A673 (cell line): ENCODE data around the gene IGSF11. TPM values are rescaled to one million over a fixed set of nuclear protein-coding genes. Genes with fewer than 3 reads are reported as not detected.

Source experiments
- BruUV-seq: library from RNA; stranded (reverse); fragments of 400-500 nt; replicated peaks from 2 replicates; lab custom pipeline; 2021; lab: Mats Ljungman, UMichigan
- CTCF ChIA-PET: fragments of 300-600 bp; sonication (Branson Sonifier 250); formaldehyde crosslinking; loops from one replicate; lab custom pipeline; 2022; ENCODE audit warnings: antibody characterized with exemption; lab: Charles Lee
- POLR2A ChIA-PET: fragments of 300-600 bp; sonication (Branson Sonifier 250); formaldehyde crosslinking; loops from one replicate; lab custom pipeline; 2022; ENCODE audit warnings: antibody characterized with exemption; ENCODE audit not compliant: low non-redundant PET; lab: Charles Lee
- DNase-seq: peaks from one replicate; pipeline ENCODE4 v3.0.0-alpha.2; 2015; ENCODE audit warnings: low spot score
- H3K27ac ChIP-seq: fragments of 200-600 bp; sonication (generic); 2 replicates; pipeline ENCODE4 v1.5.1; 2016; ENCODE audit warnings: mixed run types, low read depth, mild to moderate bottlenecking, mixed read lengths, antibody characterized with exemption, low read length; ENCODE audit not compliant: poor library complexity, severe bottlenecking
- H3K27me3 ChIP-seq: fragments of 200-600 bp; sonication (generic); replicated peaks from 2 replicates; pipeline ENCODE4 v1.6.1; 2017; ENCODE audit warnings: mixed run types, low read depth, mild to moderate bottlenecking, mixed read lengths, antibody characterized with exemption, low read length; ENCODE audit not compliant: insufficient read depth, poor library complexity
- H3K36me3 ChIP-seq: fragments of 200-600 bp; sonication (generic); 2 replicates; pipeline ENCODE4 v1.6.1; 2016; ENCODE audit warnings: mixed run types, mild to moderate bottlenecking, mixed read lengths, antibody characterized with exemption, low read length; ENCODE audit not compliant: insufficient read depth, poor library complexity, severe bottlenecking
- H3K4me1 ChIP-seq: fragments of 200-600 bp; sonication (generic); 2 replicates; pipeline ENCODE4 v1.6.1; 2017; ENCODE audit warnings: mixed run types, mild to moderate bottlenecking, mixed read lengths, antibody characterized with exemption, low read length; ENCODE audit not compliant: insufficient read depth, poor library complexity, severe bottlenecking
- H3K4me3 ChIP-seq: fragments of 200-600 bp; sonication (generic); 2 replicates; pipeline ENCODE4 v1.5.1; 2016; ENCODE audit warnings: low read depth, mixed run types, mild to moderate bottlenecking, mixed read lengths, low read length; ENCODE audit not compliant: poor library complexity, severe bottlenecking
- H3K9me3 ChIP-seq: fragments of 200-600 bp; sonication (generic); 2 replicates; pipeline ENCODE4 v1.6.1; 2016; ENCODE audit warnings: mixed run types, low read depth, mild to moderate bottlenecking, mixed read lengths, antibody characterized with exemption, low read length; ENCODE audit not compliant: poor library complexity, severe bottlenecking
- CTCF ChIP-seq: fragments of 300-800, 200-600 bp; sonication (generic); conservative IDR thresholded peaks from 2 replicates; pipeline ENCODE4 v1.5.1; 2017; ENCODE audit warnings: low read depth, mild to moderate bottlenecking, antibody characterized with exemption, low read length, moderate library complexity, mixed read lengths
- EZH2 ChIP-seq: fragments of 200-600 bp; sonication (generic); IDR thresholded peaks from 2 replicates; pipeline ENCODE4 v1.6.1; 2017; ENCODE audit warnings: borderline replicate concordance, low read depth, mild to moderate bottlenecking, mixed read lengths, antibody characterized with exemption, low read length; ENCODE audit not compliant: poor library complexity, severe bottlenecking
- intact Hi-C: fragments of 100-400 bp; cut with micrococcal nuclease; formaldehyde crosslinking; loops from one replicate; pipeline ENCODE4 v1.10.0; 2022; ENCODE audit not compliant: unreplicated experiment
- total RNA-seq: library from RNA; stranded (reverse); gene quantifications from 2 replicates; pipeline ENCODE4 v1.2.3, GENCODE V29; 2021

The IGSF11 gene
- total RNA-seq, 1 experiment from 2014 or later, result not detected

DNA sequence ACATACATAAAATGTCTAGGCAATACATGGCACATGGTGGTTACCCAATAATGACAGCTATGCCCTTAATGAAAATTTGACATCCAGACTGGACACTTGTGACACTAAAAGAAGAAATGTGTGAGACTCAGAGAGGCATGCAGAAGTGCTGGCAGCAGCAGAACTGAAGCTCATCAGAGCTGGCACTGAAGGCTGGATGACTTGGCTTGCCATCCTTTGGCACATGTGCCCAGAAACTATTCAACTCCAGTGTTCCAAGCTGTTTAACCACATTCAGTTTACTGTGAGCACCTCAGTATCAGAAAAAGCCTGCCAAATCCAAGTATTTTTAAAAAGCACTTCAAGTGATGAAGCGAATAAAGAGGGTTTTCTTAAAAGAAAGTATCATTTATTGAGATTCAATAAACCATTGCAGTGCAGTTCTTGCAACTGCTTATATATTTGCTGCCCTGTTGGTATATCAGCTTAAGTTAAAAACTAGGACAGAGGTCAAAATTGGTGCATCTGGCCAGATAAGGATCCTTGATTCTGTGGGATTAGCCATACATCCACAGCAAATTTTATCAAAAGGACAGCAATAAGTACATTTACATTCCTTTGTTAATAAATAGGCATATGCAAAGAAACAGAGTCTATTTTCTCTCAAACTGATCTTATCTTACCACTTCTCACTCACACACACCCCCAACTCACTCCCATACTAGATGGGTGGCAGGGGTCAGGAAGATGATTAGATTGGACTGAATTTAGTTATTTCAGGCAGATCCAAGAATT lies 15.8 kb downstream of the IGSF11 start:
- Histone ChIP-seq H3K27me3 (no peaks in the 10 kb centered on the region), H3K27ac (no peak overlapping the region), H3K4me3 (no peak overlapping the region), H3K36me3 (no peaks in the 10 kb centered on the region), H3K9me3 (no peaks in the 10 kb centered on the region), H3K4me1 (no peaks in the 10 kb centered on the region)
- ChIA-PET CTCF (no interaction called here), POLR2A (no interaction called here)
- BruUV-seq, result no TSS peak
- intact Hi-C loops, result no loop called here
- DNase-seq, result no peak
- TF ChIP-seq EZH2 (no peak), CTCF (no peak)

DNA sequence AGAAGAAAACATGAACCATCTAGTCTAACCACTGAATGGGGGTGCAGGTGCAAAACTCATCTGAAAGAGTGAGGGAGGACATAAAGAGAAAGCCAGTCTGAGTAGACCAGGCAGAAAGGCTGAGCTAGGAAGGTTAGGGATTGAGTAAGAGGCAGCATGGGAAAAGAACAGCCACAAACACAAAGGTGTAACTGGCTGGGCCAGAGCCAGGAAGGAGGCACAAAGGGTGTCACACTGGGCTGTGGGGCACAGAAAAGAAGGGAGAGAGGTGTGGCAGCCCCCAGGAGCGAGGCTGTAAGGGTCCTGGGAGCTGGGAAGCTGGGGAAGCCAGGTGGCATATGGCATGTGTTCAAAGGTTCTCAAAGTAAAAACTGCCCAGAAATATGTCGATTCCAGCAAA lies 18.7 kb downstream of the IGSF11 start:
- no TSS peak for BruUV-seq
- Histone ChIP-seq H3K9me3 (no peaks in the 10 kb centered on the region), H3K27me3 (no peaks in the 10 kb centered on the region), H3K4me3 (no peak overlapping the region), H3K4me1 (no peaks in the 10 kb centered on the region), H3K36me3 (no peaks in the 10 kb centered on the region), H3K27ac (no peak overlapping the region)
- intact Hi-C loops, result no loop called here
- TF ChIP-seq EZH2 (no peak), CTCF (no peak)
- DNase-seq, result no peak
- ChIA-PET POLR2A (no interaction called here), CTCF (no interaction called here)

DNA sequence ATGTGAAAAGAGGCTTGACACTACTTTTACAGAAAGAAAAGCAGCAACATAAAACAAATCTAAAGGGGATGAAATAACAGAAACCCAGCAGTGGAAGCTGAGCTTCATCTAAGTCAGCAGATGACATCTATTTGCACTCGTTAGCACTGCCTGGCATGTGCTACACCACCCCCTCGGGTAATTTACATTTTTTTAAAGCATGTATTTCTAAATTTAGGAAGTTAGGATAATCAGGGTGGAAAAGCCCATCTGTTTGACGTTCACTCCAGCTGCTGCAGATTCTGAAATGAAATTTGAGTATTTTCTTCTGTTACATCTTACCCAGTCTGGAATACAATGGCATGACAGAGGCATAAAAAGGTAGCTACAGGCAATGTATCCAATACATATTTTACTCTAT lies 20.7 kb downstream of the IGSF11 start:
- POLR2A ChIA-PET, result no interaction called here
- CTCF ChIA-PET, result no interaction called here
- no peaks in the 10 kb centered on the region for H3K9me3 ChIP-seq
- no TSS peak for BruUV-seq
- intact Hi-C loops, result no loop called here
- no peak for DNase-seq
- H3K4me3 ChIP-seq, result no peak overlapping the region
- no peaks in the 10 kb centered on the region for H3K36me3 ChIP-seq
- H3K27me3 ChIP-seq, result no peaks in the 10 kb centered on the region
- TF ChIP-seq EZH2, result no peak
- TF ChIP-seq CTCF, result no peak
- H3K27ac ChIP-seq, result no peak overlapping the region
- H3K4me1 ChIP-seq, result no peaks in the 10 kb centered on the region
